Osteoblast (primary cell): ENCODE data around the gene OTULIN. TPM values are rescaled to one million over a fixed set of nuclear protein-coding genes. Genes with fewer than 3 reads are reported as not detected.

Source experiments
- DNase-seq: peaks from one replicate; pipeline ENCODE4 v3.0.0; 2011; ENCODE audit warnings: low spot score, mixed read lengths; ENCODE audit not compliant: insufficient read length; ENCODE audit errors: missing footprints
- H2AFZ ChIP-seq: 2 replicates; pipeline ENCODE4 v1.6.0; 2011; ENCODE audit warnings: mild to moderate bottlenecking, low read length
- H3K27ac ChIP-seq: 2 replicates; pipeline ENCODE4 v1.5.1; 2011; ENCODE audit warnings: mild to moderate bottlenecking, low read depth, low read length, moderate library complexity
- H3K27me3 ChIP-seq: 2 replicates; pipeline ENCODE4 v1.6.0; 2012; ENCODE audit warnings: mild to moderate bottlenecking, control low read depth, inconsistent platforms, low read length, moderate library complexity; ENCODE audit not compliant: insufficient read depth
- H3K36me3 ChIP-seq: 2 replicates; pipeline ENCODE4 v1.5.1; 2011; ENCODE audit warnings: mild to moderate bottlenecking, low read length, control low read depth, moderate library complexity; ENCODE audit not compliant: insufficient read depth
- H3K4me1 ChIP-seq: 2 replicates; pipeline ENCODE4 v1.5.1; 2011; ENCODE audit warnings: mild to moderate bottlenecking, low read length, control low read depth, moderate library complexity; ENCODE audit not compliant: insufficient read depth
- H3K4me2 ChIP-seq: 2 replicates; pipeline ENCODE4 v1.6.0; 2011; ENCODE audit warnings: mild to moderate bottlenecking, low read length; ENCODE audit not compliant: insufficient read depth
- H3K4me3 ChIP-seq: fragments of 200-600 bp; sonication (generic); 3 replicates; pipeline ENCODE4 v1.5.1; 2012; ENCODE audit warnings: mild to moderate bottlenecking, low read length, inconsistent platforms; ENCODE audit not compliant: insufficient read depth
- H3K79me2 ChIP-seq: 2 replicates; pipeline ENCODE4 v1.6.0; 2012; ENCODE audit warnings: mild to moderate bottlenecking, low read length, control low read depth, inconsistent platforms; ENCODE audit not compliant: insufficient read depth
- H3K9me3 ChIP-seq: 2 replicates; pipeline ENCODE4 v1.5.1; 2011; ENCODE audit warnings: low read depth, low read length, control low read depth
- H4K20me1 ChIP-seq: 2 replicates; pipeline ENCODE4 v1.6.0; 2012; ENCODE audit warnings: mild to moderate bottlenecking, low read length, control low read depth; ENCODE audit not compliant: insufficient read depth
- total RNA-seq: library from RNA; depleted of rRNA; stranded (reverse); fragments of >200 nt; gene quantifications from 2 replicates; pipeline ENCODE4 v1.2.3, GENCODE V29; 2012
- TF ChIP-seq, protein P1 (sequence below): IDR thresholded peaks from 2 replicates; pipeline ENCODE4 v1.5.1; 2011; ENCODE audit warnings: mild to moderate bottlenecking, low read depth, low read length, moderate library complexity; ENCODE audit errors: extremely low read depth

OTULIN gene
- total RNA-seq, 1 donor: 29.7 TPM

DNA sequence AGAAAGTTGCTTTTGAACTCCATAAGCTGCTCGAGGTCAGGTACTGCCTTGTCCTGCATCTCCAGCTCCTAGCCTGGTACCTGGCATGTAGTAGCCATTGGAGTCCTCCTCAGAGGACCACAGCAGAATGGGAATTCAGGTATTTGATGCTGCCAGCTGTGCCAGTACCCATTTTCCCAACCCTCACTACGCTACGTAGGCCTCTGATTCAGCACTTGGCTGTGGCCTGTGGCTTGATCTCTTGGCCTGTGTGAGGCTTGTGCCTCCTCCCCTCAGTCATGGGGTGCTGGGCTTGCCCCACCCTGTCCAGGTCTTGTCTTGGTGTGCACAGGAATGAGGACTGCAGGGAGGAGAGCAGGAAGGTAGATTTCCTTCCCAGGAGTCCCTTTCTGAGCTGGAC, 11.8 kb downstream of the OTULIN start:
- H3K4me1 ChIP-seq: peaks cover 32% of the 10 kb centered on the region
- H3K9me3 ChIP-seq: no peaks in the 10 kb centered on the region
- H3K4me2 ChIP-seq: peak overlapping the region; percentile 72
- peak; percentile 67 for DNase-seq
- TF ChIP-seq, protein P1, sequence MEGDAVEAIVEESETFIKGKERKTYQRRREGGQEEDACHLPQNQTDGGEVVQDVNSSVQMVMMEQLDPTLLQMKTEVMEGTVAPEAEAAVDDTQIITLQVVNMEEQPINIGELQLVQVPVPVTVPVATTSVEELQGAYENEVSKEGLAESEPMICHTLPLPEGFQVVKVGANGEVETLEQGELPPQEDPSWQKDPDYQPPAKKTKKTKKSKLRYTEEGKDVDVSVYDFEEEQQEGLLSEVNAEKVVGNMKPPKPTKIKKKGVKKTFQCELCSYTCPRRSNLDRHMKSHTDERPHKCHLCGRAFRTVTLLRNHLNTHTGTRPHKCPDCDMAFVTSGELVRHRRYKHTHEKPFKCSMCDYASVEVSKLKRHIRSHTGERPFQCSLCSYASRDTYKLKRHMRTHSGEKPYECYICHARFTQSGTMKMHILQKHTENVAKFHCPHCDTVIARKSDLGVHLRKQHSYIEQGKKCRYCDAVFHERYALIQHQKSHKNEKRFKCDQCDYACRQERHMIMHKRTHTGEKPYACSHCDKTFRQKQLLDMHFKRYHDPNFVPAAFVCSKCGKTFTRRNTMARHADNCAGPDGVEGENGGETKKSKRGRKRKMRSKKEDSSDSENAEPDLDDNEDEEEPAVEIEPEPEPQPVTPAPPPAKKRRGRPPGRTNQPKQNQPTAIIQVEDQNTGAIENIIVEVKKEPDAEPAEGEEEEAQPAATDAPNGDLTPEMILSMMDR: no peak
- peak overlapping the region; percentile 61 for H2AFZ ChIP-seq
- H3K4me3 ChIP-seq: peak overlapping the region; percentile 38
- no peaks in the 10 kb centered on the region for H3K27me3 ChIP-seq
- H3K36me3 ChIP-seq: peaks cover 21% of the 10 kb centered on the region
- H3K27ac ChIP-seq: peak overlapping the region; percentile 82
- H4K20me1 ChIP-seq: peaks cover 20% of the 10 kb centered on the region
- H3K79me2 ChIP-seq: peaks cover 88% of the 10 kb centered on the region

DNA sequence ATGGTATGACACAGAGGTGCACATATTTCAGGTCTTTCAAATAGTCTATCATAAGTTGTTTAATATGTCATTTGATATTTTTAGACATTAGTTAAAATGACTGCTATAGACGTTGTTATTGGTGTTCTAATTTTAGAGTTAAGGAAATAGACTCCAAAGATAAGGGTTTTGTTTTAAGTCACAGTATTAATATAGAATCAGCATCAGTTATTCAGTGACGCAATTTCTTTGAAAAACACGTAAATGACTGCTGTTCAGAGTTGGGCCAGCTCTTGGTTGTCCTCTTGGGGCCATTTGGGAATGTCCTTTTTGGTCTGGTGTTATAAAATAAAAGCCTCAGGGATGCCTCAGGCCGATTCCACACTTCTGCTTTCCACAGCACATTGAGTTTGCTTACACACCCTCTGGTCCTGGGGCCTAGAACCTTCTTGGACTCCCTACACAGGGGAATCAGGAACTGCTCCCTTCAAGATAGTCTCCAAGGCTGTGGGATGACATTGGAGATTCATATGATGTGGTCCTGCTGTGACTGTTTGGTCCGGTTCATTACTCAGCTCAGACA, 14.3 kb downstream of the OTULIN start:
- H3K36me3 ChIP-seq: peaks cover 36% of the 10 kb centered on the region
- no peak overlapping the region for H3K27ac ChIP-seq
- no peak overlapping the region for H3K4me3 ChIP-seq
- no peaks in the 10 kb centered on the region for H3K27me3 ChIP-seq
- TF ChIP-seq, protein P1: no peak
- H3K9me3 ChIP-seq: no peaks in the 10 kb centered on the region
- no peak overlapping the region for H2AFZ ChIP-seq
- peaks cover 63% of the 10 kb centered on the region for H3K79me2 ChIP-seq
- DNase-seq: no peak
- H4K20me1 ChIP-seq: peaks cover 8% of the 10 kb centered on the region
- H3K4me1 ChIP-seq: peaks cover 19% of the 10 kb centered on the region
- no peak overlapping the region for H3K4me2 ChIP-seq

DNA sequence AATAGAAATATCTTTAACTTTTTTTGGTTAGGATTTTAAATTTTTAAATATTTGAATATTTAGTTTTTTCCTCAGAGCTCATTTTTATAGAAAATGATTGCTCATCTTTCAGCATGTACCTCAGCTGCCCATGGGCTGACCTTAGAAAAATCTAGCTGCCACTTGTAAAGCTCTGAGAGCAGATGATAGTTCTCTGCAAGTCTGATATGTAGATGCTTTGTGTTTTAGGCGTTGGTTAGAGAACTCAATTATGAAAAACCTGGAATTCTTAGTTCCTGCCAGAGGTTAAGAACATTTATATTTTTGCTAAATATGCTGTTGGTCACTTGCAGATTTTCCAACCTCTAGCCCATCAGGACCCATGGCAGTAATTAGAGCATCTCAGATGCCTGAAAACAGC, 15.1 kb downstream of the OTULIN start:
- H2AFZ ChIP-seq: no peak overlapping the region
- no peaks in the 10 kb centered on the region for H3K9me3 ChIP-seq
- peaks cover 19% of the 10 kb centered on the region for H3K4me1 ChIP-seq
- H3K79me2 ChIP-seq: peaks cover 56% of the 10 kb centered on the region
- no peak overlapping the region for H3K4me2 ChIP-seq
- peaks cover 39% of the 10 kb centered on the region for H3K36me3 ChIP-seq
- no peak for DNase-seq
- TF ChIP-seq, protein P1: no peak
- H3K4me3 ChIP-seq: no peak overlapping the region
- H3K27ac ChIP-seq: no peak overlapping the region
- H3K27me3 ChIP-seq: no peaks in the 10 kb centered on the region
- H4K20me1 ChIP-seq: peaks cover 8% of the 10 kb centered on the region

DNA sequence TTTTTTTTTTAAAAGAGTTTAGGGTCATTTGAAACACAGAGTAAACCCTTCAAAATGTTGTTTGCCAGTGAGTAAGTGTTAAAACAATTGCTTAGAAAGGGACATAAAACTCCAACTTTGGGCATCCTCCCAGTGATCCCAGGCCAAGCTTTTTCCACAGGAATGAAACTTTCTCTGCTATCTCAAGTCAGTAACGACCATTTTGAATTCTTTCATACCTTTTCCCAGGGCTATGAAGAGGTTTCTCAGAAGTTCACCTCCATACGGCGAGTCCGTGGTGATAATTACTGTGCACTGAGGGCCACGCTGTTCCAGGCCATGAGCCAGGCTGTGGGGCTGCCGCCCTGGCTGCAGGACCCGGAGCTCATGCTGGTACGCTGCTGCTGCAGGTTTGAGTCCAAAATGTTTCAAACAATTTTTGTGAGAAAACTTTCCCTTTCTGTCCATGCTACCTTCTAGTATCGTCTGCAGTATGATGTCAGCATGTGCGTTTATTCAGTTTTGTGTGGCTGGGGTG, 16.8 kb downstream of the OTULIN start:
- H2AFZ ChIP-seq: no peak overlapping the region
- no peak overlapping the region for H3K4me3 ChIP-seq
- H3K27ac ChIP-seq: no peak overlapping the region
- peaks cover 7% of the 10 kb centered on the region for H4K20me1 ChIP-seq
- TF ChIP-seq, protein P1: no peak
- H3K27me3 ChIP-seq: no peaks in the 10 kb centered on the region
- peaks cover 45% of the 10 kb centered on the region for H3K79me2 ChIP-seq
- H3K4me1 ChIP-seq: peaks cover 8% of the 10 kb centered on the region
- H3K9me3 ChIP-seq: no peaks in the 10 kb centered on the region
- no peak for DNase-seq
- H3K4me2 ChIP-seq: no peak overlapping the region
- H3K36me3 ChIP-seq: peaks cover 43% of the 10 kb centered on the region
